GM19043 (cell line): Measurements from ENCODE around the gene DHX38.
A peak's percentile ranks its signal among the peaks of the same experiment; 100 is the strongest.

Experiments
- ATAC-seq: cut with Tn5 transposase; IDR thresholded peaks from one replicate; pipeline ENCODE4 v1.9.1; 2021; ENCODE audit warnings: low read depth; ENCODE audit not compliant: unreplicated experiment

The DHX38 gene

DNA sequence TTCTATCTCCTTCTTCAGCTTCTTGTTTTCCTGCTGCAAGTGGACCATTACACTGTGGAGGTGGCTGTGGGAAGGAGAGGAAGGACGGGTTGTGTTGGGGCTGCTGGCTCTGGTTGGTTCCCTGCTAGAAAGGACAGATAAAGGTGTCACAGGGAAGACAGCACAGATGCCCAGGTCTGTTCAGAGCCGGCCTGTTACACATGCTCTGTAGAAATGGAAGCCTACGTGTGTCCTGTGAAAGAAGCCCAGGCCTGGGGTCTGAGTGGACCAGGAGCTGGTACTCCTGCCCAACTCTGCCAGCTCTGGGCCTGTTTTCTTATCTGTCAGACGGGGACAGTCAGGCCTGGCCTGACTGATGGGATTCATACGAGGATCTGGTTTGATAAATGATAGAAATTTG is 26.4 kb downstream of the DHX38 start:
- no peak for ATAC-seq

DNA sequence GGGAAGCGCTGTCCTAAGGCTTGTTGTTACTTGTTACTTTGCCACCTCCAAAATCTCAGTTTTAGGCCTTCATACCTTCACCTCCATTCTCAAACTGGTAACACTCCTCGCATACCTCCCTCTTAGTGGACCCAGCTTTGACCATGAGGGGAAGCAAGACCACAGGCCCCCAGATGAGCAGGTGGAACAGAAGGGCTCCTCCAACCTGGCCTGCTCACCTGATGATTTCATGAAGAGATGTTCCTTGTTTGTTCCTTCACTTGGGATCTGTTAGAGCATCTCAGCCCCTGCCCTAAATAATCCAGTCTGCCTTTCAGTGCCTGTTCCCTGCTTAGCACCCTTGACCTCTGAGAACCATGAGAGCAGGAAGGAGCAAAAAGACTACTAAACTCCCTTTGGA is 28.7 kb downstream of the DHX38 start:
- ATAC-seq: no peak

DNA sequence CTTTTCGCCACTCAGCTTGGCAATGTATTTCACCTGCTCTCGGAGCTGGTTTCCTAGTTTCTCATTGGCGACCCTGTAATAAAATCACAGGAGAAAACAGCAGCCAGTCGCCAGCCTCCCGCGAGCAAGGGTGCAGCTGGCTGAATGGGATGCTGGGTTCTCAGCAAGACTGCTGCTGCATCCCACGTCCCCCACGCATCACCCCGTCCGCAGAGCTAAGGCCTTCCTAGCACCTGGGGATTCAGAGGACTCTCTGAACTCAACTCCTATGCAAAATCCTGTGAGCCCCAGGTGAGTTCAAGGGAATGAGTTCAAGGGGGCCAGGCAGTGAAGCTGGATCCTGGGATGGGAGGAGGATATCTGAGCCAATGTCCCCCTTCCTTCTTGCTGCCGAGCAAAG is 29.3 kb downstream of the DHX38 start:
- ATAC-seq: no peak

DNA sequence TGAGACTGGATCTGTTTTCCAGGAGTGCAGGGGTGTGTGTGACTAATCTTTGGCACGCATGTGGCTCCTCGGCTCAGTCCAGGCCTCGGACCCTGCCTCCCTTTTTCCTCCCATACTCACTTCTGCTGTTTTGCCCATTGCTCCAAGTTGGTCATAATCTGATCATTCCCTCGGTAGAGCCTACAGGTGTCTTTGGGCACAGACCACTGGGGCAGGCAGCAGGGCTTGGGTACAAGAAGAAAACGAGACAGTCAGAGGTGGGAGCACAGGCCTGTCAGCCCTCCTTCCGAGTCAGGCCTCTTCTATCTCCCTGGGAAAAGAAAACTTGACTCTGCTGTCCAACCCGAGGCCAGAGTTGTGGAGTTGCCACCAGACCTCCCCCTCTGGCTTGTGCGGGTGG is 29.8 kb downstream of the DHX38 start:
- no peak for ATAC-seq

DNA sequence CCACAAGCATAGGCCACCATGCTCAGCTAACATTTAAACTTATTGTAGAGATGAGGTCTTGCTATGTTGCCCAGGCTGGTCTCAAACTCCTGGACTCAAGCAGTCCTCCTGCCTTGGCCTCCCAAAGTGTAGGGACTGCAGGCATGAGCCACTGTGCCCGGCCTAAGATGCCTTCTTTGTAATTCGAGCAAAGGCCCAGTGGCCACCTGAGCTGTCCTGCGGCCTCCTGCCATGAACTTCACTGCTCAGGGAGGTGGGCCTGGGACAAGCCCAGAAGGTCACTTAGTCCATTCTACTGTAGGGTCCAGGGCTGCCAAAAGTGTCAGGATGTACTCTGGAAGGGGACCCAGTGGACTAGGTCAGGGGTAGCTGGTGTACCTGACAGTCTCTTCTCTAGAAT is 30.5 kb downstream of the DHX38 start:
- ATAC-seq: no peak

DNA sequence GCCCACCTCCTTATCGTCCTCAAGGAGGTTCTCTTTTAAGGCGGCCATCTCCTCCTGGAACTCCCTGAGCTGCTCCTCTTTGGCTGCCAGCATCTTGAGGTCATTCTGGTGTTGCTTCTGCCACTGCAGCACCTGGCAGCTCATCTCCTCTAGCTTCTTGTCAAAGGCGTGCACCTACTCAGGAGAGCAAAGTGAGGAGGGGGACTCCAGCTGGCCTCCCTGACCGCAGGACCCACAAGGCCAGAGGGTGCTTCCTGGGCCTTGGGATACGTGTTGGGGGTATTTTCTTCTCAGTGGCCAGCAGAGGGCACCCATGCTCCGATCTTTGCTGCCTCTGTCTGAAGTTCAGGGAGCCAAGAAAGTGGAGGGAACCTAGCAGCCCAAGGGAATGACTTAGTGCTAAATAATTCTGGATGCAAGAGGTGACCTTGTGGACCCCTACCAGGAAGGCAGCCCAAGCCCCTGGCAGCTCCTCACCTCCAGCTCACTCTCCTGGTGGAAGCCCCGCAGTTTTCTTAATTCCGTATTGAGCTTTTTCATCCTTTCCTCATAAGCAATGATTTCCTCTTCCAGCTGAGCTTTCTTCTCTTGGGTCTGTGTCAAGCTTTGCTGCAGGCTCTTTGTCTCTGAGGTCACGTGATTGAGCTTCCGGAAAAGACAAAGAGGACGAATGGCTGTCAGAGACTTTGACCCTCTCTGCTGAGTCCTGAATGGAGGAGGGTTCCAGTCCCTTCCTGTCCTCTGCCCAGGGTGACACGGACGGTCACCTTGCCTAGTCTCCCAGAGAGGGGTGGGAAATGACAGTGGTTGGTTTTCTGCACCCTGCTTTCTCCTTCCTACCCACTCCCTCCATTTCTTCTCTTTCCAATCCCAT is 31.4 kb downstream of the DHX38 start:
- ATAC-seq: peak; percentile 50

DNA sequence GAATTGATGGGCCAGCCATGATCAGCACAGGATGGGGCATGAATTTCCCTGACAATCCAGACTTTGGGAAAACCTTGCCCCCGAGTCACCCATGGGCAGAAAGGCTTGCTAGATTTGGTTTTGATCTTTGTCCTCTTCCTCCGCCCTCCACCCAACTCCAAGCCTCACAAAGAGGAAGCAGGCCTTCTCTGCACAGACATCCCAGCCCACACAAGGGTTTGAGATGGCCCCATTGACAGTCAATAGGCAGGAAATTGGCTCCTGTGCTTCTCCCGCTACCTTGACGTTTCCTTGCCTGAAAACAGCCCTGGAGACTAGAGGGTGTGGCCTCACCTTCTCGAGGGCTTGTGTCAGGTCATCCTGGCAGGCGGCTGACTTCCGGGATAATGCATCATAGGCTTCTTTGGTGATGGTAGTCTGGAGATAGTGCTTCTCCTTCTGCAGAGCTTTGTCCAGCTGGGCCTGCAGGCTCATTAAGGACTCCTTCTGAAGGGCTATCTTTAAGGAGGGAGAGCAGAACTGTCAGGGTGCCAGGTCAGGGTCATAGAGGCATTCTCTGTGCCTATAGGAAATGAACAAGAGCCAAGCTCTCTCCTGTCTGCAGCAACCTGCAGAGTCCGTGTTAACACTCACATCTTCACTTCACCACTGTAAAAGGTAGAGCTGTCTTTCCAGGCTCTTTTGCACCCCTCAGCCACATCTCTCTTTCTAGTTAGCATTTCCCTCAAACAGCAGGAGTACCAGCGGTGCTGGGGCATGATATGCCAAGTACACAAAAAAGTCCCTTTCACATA is 32.2 kb downstream of the DHX38 start:
- no peak for ATAC-seq

DNA sequence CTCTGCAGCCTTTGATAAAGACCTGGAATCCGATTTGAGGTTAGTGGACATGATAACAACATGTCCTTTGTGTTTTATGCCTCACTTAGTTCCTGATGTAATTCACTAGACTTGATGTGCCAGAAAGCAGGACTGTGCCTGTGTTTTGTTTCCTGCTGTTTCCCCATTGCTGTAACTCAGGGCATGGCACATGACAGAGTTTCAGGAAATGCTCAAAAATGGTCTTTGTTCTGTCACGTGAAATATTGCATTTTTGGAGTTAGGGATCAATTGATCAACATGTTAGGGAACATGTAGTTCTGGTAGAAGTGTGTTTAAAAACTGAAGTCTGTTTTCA is 32.8 kb downstream of the DHX38 start:
- no peak for ATAC-seq

DNA sequence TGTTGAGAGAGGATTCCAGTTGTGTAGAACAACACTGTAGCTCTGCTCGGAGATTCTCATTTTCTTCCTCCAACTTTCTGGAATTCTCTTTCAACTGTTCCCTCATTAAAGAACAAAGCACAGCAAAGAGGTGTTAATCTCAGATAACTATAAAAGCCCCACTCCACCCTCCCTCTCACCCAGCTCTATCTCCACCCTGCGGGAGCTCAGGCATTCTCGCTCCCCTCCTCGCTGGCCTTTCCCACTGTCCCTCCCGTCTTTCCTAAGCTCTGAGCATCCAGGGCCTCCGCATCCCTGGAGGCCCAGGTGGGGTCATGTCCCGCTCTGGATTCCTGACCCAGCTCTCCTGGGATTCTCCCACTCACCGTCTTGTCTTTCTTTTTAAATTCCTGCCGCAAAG is 35.1 kb downstream of the DHX38 start:
- no peak for ATAC-seq

DNA sequence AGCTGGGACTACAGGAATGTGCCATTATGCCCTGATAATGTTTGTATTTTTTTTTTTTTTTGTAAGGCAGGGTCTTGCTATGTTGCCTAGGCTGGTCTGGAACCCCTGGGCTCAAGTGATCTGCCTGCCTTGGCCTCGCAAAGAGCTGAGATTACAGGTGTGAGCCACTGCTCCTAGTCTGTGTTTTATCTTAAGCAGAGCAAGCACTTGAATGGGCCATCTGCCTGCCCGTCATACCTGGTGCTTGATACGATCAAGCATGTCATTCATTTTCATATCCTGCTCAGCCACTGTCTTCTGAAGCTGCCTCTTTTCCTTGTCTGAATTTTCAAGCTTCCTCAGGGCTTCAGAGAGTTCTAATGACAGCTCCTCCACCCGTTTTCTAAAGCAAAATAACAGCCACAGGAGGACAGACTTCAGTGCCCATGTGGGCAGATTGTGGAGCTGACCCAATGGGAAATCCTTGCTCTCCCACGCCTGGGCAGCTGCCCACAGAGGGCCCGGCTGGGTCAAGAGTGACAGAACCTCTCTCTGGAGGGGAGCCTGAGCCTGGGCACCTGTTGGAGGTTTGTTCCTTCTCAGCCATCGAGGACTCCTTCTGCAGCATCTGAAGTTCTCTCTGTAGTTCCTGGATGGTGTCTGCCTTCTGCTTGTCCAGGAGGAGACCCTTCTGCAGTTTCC is 36.5 kb downstream of the DHX38 start:
- ATAC-seq: no peak

DNA sequence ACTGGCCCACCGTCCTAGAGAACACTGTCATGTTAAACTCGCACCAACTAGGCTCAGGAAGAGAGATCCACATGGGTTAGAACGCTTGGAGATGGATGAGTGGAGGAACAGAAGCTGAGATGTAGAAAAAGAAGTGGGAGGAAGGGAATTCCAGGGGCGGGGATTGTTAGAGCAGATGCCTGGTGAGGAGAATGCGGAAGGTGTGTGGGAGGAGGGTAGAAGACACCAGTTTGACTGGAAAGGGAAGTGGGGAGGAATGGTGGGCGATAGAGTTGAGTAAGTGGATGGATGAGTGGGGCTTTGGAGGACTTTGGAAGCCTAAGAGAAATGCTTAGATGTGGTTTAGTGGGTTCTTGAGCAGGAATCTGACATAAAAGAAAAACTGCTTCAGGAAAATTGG is 37.4 kb downstream of the DHX38 start:
- no peak for ATAC-seq

DNA sequence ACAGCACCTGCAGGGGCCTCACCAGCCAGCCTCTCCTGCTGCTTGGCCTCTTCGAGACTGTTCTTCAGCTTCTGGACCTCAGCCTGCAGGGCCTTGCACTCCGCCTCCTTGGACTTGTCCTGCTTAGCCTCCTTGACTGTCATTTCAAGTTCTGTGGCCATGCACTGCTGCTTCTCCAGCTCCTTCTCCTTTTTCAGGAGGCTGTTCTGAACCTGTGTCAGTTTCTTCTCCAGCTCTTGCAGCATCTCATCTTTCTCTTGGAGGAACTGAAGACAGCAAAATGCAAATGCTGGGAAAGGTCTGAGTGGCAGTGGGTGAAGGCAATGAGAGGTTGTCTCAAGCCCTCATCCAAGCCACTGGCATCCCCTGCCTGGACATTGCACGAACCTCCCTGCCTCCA is 39.1 kb downstream of the DHX38 start:
- ATAC-seq: no peak

DNA sequence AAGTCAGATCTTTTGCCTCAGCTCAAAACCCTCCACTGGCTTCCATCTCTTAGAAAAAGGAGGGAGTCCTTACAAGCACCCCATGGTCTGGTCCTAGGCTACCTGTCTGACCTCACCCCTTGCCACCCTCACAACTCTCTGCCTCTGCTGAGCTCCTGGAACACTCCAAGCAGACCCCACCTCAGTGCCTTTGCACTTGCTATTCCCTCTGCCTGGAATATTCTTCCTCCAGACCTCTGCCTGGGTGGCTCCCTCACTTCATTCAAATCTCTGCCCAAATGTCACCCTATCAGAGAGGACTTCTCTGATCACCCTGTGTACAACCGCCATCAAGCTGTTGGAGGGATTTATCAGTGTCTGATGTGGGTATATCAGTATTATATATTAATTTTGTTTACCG is 40.9 kb downstream of the DHX38 start:
- no peak for ATAC-seq

DNA sequence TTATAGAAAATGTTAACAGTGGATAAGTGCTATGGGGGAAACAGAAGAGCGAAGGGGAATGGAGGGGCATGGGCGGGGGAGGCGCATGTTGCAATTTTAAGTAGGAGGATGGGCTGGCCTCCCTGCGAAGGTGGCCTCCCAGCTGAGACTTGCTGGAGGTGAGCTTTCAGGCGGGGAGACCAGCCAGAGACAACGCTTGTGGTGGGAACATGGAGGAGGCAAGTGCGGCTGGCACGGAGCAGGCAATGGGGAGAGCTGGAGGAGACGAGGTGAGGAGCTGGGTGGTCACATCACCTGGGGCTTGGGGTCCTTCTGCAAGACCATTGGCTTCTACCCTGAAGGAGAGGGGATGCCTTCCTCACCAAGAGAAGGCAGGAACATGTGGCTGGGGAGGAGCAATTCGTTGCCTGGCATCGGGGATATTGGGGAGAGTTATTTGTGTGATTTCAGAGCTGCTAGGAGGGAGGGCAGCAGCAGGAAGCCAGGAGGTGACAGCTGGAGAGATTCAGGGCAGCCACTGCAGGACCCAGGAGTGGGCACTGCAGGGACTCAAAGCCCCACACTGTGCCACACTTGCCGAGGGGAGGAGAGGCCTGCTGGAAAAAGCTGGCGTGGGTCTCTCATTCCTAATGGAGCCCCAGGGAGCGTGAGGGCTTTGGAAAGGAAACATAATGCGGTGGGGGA is 43.9 kb downstream of the DHX38 start:
- ATAC-seq: no peak

DNA sequence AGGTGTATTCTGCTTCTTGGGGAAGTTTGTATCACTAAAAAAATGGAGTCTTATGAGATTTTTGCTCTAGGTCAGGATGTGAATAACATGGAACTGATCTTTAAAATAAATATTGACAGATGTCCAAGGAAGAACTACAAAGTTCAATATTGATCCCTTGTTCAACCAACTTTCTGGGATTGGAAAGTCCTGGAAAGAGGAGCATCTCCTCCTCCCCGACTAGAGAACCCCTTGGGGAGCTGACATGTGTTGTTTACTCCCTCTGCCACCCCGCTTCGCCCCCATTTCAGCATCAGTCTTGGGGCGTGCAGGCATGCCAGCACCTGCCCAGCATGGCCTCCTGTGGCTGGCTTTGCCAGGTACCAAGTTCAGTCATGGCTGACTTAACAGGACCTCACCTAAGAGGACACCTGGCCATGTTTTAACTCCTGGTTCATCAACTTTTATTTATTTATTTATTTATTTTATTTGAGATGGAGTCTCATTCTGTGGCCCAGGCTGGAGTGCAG is 44.5 kb downstream of the DHX38 start:
- no peak for ATAC-seq

DNA sequence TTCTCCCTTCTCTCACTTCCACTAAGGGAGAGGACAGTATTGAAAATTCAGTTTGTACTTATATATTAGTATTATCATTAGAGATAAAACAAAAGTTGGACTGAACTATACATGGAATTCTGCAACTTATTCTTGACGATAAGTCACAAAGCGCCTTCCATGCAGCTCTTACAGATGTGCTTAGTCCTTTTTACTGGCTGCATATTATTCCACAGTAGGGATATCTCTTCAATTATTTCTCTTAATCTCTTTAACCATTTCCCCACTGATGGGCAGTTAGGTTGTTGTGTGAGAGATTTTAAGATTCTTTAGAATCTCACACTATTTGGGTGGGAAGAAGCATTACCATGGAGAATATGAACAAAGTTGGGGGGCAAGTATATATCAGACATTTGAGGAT is 46.3 kb downstream of the DHX38 start:
- ATAC-seq: no peak

DNA sequence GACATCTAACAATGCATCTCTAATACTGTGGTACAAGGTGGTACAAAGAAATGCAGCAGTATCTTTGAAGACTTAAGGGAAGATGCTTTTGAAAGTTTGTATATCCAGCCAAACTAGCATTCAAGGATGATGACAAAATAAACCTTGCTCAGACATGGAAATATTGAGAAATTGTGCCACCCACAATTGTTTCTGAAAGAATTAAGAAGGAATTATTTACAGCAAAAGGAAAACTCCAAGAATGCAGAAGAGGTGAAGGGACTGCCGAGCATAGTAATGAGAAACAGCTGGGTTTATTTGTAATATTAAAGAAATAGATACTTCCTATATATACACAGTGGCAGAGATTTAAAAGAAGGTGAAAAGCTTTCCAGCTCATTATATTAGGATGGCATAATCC is 48.8 kb downstream of the DHX38 start:
- no peak for ATAC-seq

DNA sequence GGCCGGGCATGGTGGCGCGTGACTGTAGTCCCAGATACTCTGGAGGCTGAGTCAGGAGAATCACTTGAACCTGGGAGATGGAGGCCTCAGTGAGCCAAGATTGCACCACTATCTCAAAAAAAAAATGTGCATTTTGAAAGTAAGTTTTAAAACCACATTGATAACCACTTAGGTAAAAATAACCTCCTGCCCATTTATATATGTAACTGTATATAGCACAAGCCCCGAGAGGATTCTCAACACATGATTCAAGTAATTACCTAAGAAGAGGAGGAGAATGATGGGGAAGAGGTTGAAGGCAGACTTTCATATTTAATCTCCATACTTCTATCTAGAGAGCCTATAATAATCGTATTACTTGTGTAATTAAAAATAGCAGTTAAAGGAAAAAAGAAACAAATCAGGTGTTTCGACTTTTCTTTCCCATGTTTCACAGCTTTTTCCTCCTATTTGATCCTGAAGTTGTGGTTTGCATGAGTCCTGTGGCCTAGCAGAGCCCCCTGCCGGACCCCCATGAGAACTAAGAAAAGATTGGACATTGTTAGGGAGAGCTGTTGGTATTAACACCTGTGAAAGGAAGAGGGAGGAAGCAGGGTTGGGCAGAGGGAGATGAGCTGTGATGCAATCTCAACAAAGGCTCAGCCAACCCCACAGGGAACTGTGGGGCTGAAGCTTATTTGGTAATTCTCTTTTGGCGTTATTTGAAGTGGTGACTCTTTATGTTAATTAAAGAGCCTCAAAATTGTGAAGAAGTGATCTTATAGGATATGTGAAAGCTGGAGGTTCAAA is 56.2 kb downstream of the DHX38 start:
- no peak for ATAC-seq

DNA sequence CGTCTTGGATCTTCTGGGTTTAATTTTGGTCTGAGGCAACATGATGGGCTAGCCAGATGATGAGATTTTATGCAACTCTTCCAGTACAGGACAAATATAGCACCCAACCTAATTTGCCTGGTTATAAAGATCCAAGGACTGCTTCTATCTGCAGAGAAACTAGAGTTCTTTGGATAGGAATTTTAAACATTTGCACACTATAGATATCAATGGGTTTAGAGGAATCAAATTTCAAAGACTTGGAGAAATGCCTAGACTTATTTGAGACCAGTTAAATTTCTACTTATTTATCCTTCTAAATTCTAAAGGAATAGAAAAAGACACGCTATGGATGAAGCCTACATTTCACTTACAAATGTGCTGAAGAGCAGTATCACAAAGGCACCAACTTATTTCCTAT is 65.7 kb downstream of the DHX38 start:
- no peak for ATAC-seq

DNA sequence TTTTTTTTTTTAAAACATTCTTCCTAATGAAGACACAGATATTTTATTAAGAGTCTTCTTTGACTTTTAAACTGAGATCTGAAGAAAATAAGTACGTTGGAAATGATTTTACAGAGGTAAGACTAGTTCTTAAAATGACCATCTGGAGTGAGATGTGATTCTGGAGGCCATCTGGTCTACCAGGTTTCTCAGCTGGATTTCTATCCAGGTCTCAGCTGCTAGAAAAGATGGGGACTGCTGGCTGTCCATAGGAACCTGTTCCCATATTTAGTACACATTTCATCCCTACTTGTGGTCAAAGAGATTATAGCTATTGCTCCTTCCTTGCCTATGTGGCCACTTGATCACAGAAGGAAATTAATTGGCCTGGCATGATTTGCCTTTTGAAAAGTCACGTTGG is 66.2 kb downstream of the DHX38 start:
- no peak for ATAC-seq
